HepG2 (cell line): ENCODE data around the gene PAXIP1. TPM values are rescaled to one million over a fixed set of nuclear protein-coding genes. Genes with fewer than 3 reads are reported as not detected.
A peak's percentile ranks its signal among the peaks of the same experiment; 100 is the strongest.

Experiments used
- CBX5 ChIP-seq: sonication (generic); formaldehyde crosslinking; IDR thresholded peaks from 2 replicates; pipeline ENCODE4 v1.4.0; 2020; ENCODE audit warnings: missing genetic modification reagents, borderline replicate concordance
- EEA1 ChIP-seq: sonication (generic); formaldehyde crosslinking; IDR thresholded peaks from 2 replicates; pipeline ENCODE4 v1.5.1; 2020; ENCODE audit warnings: mild to moderate bottlenecking, missing genetic modification reagents, borderline replicate concordance
- FOXA3 ChIP-seq: IDR thresholded peaks from 2 replicates; pipeline ENCODE4 v1.6.1; 2016; ENCODE audit warnings: missing genetic modification reagents, missing compliant biosample characterization
- HMG20A ChIP-seq: IDR thresholded peaks from 2 replicates; pipeline ENCODE4 v1.6.1; 2016; ENCODE audit warnings: borderline replicate concordance
- HOXA3 ChIP-seq: sonication (generic); formaldehyde crosslinking; IDR thresholded peaks from 2 replicates; pipeline ENCODE4 v1.5.0; 2020; ENCODE audit warnings: missing genetic modification reagents
- KLF12 ChIP-seq: sonication (generic); formaldehyde crosslinking; IDR thresholded peaks from 2 replicates; pipeline ENCODE4 v1.4.0; 2020; ENCODE audit warnings: missing genetic modification reagents, borderline replicate concordance
- NFKB2 ChIP-seq: sonication (generic); formaldehyde crosslinking; IDR thresholded peaks from 2 replicates; pipeline ENCODE4 v1.4.0; 2020; ENCODE audit warnings: missing genetic modification reagents, borderline replicate concordance
- NFRKB ChIP-seq: fragments of 450-650 bp; IDR thresholded peaks from 2 replicates; pipeline ENCODE4 v1.6.1; 2017
- NR2C2 ChIP-seq: sonication (generic); formaldehyde crosslinking; IDR thresholded peaks from 2 replicates; pipeline ENCODE4 v1.4.0; 2020; ENCODE audit warnings: missing genetic modification reagents, mild to moderate bottlenecking, moderate library complexity, borderline replicate concordance
- NR2F2 ChIP-seq: IDR thresholded peaks from 2 replicates; pipeline ENCODE4 v1.6.1; 2012; ENCODE audit warnings: low read depth, inconsistent platforms, borderline replicate concordance
- NR3C1 ChIP-seq: sonication (generic); formaldehyde crosslinking; IDR thresholded peaks from 2 replicates; pipeline ENCODE4 v1.4.0; 2020; ENCODE audit warnings: missing genetic modification reagents
- POLR2AphosphoS2 ChIP-seq: IDR thresholded peaks from 2 replicates; pipeline ENCODE4 v1.6.1; 2011; ENCODE audit warnings: low read depth, low read length, improper control_type of control experiment
- SMAD1 ChIP-seq: sonication (generic); formaldehyde crosslinking; IDR thresholded peaks from 2 replicates; pipeline ENCODE4 v1.4.0; 2020; ENCODE audit warnings: missing genetic modification reagents, low read depth, mild to moderate bottlenecking, borderline replicate concordance
- SOX5 ChIP-seq: IDR thresholded peaks from 2 replicates; pipeline ENCODE4 v1.6.1; 2016; ENCODE audit warnings: borderline replicate concordance
- U2AF2 ChIP-seq: fragments of 200-400 bp; formaldehyde crosslinking; IDR thresholded peaks from 2 replicates; pipeline ENCODE4 v1.6.1; 2017; ENCODE audit warnings: low read depth, mild to moderate bottlenecking, low read length
- ZFP62 ChIP-seq: sonication (generic); formaldehyde crosslinking; IDR thresholded peaks from 2 replicates; pipeline ENCODE4 v1.4.0; 2020; ENCODE audit warnings: missing genetic modification reagents
- ZFP82 ChIP-seq: sonication (generic); formaldehyde crosslinking; IDR thresholded peaks from 2 replicates; pipeline ENCODE4 v1.5.1; 2020; ENCODE audit warnings: mild to moderate bottlenecking, missing genetic modification reagents, borderline replicate concordance
- ZFY ChIP-seq: sonication (generic); formaldehyde crosslinking; IDR thresholded peaks from 2 replicates; pipeline ENCODE4 v1.4.0; 2020; ENCODE audit warnings: missing genetic modification reagents
- ZNF142 ChIP-seq: sonication (generic); formaldehyde crosslinking; IDR thresholded peaks from 2 replicates; pipeline ENCODE4 v1.4.0; 2020; ENCODE audit warnings: missing genetic modification reagents
- ZSCAN29 ChIP-seq: sonication (generic); formaldehyde crosslinking; conservative IDR thresholded peaks from 2 replicates; pipeline ENCODE4 v1.4.0; 2020; ENCODE audit warnings: mild to moderate bottlenecking, missing genetic modification reagents
- polyA plus RNA-seq, 8 experiments: library from polyadenylated mRNA; depleted of rRNA in 3 of 8; stranded (reverse) in 7 of 8; unstranded in 1 of 8; fragments of >200 nt; fragmentation: Illumina TruSeq in 4 of 8; extraction: Trizol in 4 of 8; gene quantifications; 2 replicates each; pipeline versions ENCODE4 v1.2.1 to v1.2.3, GENCODE V29; 2011 to 2016; ENCODE audit warnings: low read depth in 4 of 8, missing spikeins in 1 of 8, mixed read lengths in 1 of 8; ENCODE audit not compliant: insufficient read depth in 1 of 8
- total RNA-seq, 5 experiments: library from RNA; depleted of rRNA; stranded (reverse); fragments of >200 nt; fragmentation: Illumina TruSeq; extraction: Trizol; gene quantifications; 2 replicates each; pipeline ENCODE4 v1.2.3, GENCODE V29; 2016; ENCODE audit warnings: low read depth in 1 of 5
- TF ChIP-seq, protein P1 (sequence below): sonication (generic); formaldehyde crosslinking; IDR thresholded peaks from 2 replicates; pipeline ENCODE4 v1.4.0; 2020; ENCODE audit warnings: mild to moderate bottlenecking, low read depth, missing genetic modification reagents
- TF ChIP-seq, protein P2 (sequence below): sonication (generic); formaldehyde crosslinking; IDR thresholded peaks from 2 replicates; pipeline ENCODE4 v1.8.0; 2022; ENCODE audit warnings: missing genetic modification reagents, mild to moderate bottlenecking, moderate library complexity, borderline replicate concordance

The PAXIP1 gene
- total and polyA plus RNA-seq, 2 of the 13 experiments (the other 11 are each of a cell fraction or from before 2014, with no cell fraction given) = 11.6 to 16.2 TPM

- TF ChIP-seq NFKB2 (CRISPR knock-in tag) (no peak), ZFP82 (CRISPR knock-in tag) (no peak), NR3C1 (CRISPR knock-in tag) (no peak), HOXA3 (no peak), EEA1 (CRISPR knock-in tag) (peak; percentile 35; the same call in 1 of the 2 replicates), CBX5 (CRISPR knock-in tag) (no peak), U2AF2 (no peak), ZFP62 (CRISPR knock-in tag) (no peak), ZFY (CRISPR knock-in tag) (no peak), POLR2AphosphoS2 (no peak), NFRKB (no peak), NR2F2 (0 out of 2 replicates have a peak, but pooled peaks have one; percentile 31), ZSCAN29 (CRISPR knock-in tag) (no peak), ZNF142 (no peak), FOXA3 (CRISPR knock-in tag) (no peak), HMG20A (CRISPR knock-in tag) (no peak), SMAD1 (CRISPR knock-in tag) (no peak), NR2C2 (CRISPR knock-in tag) (no peak), SOX5 (CRISPR knock-in tag) (peak; percentile 35; the same call in 1 of the 2 replicates), KLF12 (CRISPR knock-in tag) (no peak)
- TF ChIP-seq, protein P1, sequence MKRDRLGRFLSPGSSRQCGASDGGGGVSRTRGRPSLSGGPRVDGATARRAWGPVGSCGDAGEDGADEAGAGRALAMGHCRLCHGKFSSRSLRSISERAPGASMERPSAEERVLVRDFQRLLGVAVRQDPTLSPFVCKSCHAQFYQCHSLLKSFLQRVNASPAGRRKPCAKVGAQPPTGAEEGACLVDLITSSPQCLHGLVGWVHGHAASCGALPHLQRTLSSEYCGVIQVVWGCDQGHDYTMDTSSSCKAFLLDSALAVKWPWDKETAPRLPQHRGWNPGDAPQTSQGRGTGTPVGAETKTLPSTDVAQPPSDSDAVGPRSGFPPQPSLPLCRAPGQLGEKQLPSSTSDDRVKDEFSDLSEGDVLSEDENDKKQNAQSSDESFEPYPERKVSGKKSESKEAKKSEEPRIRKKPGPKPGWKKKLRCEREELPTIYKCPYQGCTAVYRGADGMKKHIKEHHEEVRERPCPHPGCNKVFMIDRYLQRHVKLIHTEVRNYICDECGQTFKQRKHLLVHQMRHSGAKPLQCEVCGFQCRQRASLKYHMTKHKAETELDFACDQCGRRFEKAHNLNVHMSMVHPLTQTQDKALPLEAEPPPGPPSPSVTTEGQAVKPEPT (CRISPR knock-in tag) = no peak
- TF ChIP-seq, protein P2, sequence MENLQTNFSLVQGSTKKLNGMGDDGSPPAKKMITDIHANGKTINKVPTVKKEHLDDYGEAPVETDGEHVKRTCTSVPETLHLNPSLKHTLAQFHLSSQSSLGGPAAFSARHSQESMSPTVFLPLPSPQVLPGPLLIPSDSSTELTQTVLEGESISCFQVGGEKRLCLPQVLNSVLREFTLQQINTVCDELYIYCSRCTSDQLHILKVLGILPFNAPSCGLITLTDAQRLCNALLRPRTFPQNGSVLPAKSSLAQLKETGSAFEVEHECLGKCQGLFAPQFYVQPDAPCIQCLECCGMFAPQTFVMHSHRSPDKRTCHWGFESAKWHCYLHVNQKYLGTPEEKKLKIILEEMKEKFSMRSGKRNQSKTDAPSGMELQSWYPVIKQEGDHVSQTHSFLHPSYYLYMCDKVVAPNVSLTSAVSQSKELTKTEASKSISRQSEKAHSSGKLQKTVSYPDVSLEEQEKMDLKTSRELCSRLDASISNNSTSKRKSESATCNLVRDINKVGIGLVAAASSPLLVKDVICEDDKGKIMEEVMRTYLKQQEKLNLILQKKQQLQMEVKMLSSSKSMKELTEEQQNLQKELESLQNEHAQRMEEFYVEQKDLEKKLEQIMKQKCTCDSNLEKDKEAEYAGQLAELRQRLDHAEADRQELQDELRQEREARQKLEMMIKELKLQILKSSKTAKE = no peak
Observed at GRCh38 chr7:154903083-154903731, 99.7 kb downstream of the PAXIP1 start (continued).
